ENCODE results near the gene AVL9. TPM values are rescaled to one million over a fixed set of nuclear protein-coding genes. Genes with fewer than 3 reads are reported as not detected.
"Not testable (repeated sequence)": the region's sequence is repeated elsewhere in the genome, so short reads cannot be mapped to it uniquely, and the experiment has no call there.

The AVL9 gene
- total RNA-seq, 3 donors from 2014 or later: 27.7 to 54.4 (median 42.3) TPM

- intact Hi-C loops (cut with DNase I; ENCODE audit: low total_unique reads): no loop called here
- no peak overlapping the region for H3K27ac ChIP-seq
- TF ChIP-seq POLR2AphosphoS5 (IDR thresholded peaks at IDR 0.05) (no peak), POLR2A (IDR thresholded peaks at IDR 0.05) (no peak)
- TF ChIP-seq, protein P1, sequence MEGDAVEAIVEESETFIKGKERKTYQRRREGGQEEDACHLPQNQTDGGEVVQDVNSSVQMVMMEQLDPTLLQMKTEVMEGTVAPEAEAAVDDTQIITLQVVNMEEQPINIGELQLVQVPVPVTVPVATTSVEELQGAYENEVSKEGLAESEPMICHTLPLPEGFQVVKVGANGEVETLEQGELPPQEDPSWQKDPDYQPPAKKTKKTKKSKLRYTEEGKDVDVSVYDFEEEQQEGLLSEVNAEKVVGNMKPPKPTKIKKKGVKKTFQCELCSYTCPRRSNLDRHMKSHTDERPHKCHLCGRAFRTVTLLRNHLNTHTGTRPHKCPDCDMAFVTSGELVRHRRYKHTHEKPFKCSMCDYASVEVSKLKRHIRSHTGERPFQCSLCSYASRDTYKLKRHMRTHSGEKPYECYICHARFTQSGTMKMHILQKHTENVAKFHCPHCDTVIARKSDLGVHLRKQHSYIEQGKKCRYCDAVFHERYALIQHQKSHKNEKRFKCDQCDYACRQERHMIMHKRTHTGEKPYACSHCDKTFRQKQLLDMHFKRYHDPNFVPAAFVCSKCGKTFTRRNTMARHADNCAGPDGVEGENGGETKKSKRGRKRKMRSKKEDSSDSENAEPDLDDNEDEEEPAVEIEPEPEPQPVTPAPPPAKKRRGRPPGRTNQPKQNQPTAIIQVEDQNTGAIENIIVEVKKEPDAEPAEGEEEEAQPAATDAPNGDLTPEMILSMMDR (IDR thresholded peaks at IDR 0.05): no peak
- H3K4me1 ChIP-seq: no peaks in the 10 kb centered on the region
- H3K27me3 ChIP-seq: no peaks in the 10 kb centered on the region
- H3K36me3 ChIP-seq: no peaks in the 10 kb centered on the region
- no peak for DNase-seq (ENCODE audit: low spot score in 2 of 2)
- no peak overlapping the region for H3K4me3 ChIP-seq
- peaks cover 0 to 5% of the 10 kb centered on the region in 2 donors for H3K9me3 ChIP-seq
These were observed 107.2 kb downstream of the AVL9 start for GRCh38 chr7:32602470-32602869.

DNA sequence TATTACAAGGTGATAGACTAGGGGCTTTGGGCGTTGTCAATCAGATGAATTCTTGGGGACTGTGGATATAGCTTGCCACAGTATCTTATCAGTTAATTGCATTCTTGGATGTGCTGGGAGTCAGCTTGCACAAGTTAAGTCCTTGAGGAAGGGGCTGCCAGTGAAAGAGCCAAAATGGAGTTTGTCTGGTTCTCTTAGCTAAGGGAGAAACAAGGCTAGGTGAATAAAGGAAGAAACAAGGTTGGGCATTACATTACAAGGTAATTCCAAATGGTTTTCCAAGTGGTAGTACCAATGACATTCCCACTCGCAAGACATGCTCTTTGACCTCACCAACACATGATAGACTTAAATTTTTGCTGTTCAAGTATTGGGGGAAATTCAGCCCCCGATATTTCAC is 108.2 kb downstream of the AVL9 start:
- H3K36me3 ChIP-seq; intact Hi-C loops (cut with DNase I; ENCODE audit: low total_unique reads); H3K27me3 ChIP-seq; H3K4me3 ChIP-seq; H3K9me3 ChIP-seq; DNase-seq (ENCODE audit: low spot score in 2 of 2); H3K27ac ChIP-seq; H3K4me1 ChIP-seq: not testable (repeated sequence)

- DNase-seq (ENCODE audit: low spot score in 2 of 2); H3K4me3 ChIP-seq; H3K9me3 ChIP-seq; H3K27me3 ChIP-seq; intact Hi-C loops (cut with DNase I; ENCODE audit: low total_unique reads); H3K36me3 ChIP-seq; H3K4me1 ChIP-seq; H3K27ac ChIP-seq: not testable (repeated sequence)
These were observed 108.8 kb downstream of the AVL9 start for GRCh38 chr7:32604047-32604446.

DNA sequence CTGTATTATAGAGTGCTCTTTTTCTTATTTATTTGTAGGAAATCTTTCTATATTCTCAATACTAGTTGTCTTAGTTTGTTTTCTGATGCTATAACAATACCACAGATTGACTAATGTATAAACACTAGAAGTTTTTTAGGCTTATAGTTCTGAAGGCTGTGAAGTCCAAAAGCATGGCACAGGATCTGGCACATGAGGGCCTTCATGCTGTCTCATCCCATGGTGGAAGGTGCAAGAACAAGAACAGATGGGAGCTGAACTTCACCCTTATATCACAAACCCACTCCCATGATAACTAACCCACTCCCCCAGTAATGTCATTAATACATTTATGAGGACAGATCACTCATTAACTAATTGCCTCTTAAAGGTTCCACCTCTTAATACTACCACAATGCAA is 109.7 kb downstream of the AVL9 start:
- H3K9me3 ChIP-seq: peaks cover 0 to 5% of the 10 kb centered on the region in 2 donors
- H3K36me3 ChIP-seq: no peaks in the 10 kb centered on the region
- TF ChIP-seq POLR2A (IDR thresholded peaks at IDR 0.05) (no peak), POLR2AphosphoS5 (IDR thresholded peaks at IDR 0.05) (no peak)
- TF ChIP-seq, protein P1 (IDR thresholded peaks at IDR 0.05): no peak
- no peak overlapping the region for H3K4me3 ChIP-seq
- no peak for DNase-seq (ENCODE audit: low spot score in 2 of 2)
- H3K27ac ChIP-seq: no peak overlapping the region
- no peaks in the 10 kb centered on the region for H3K27me3 ChIP-seq
- no peaks in the 10 kb centered on the region for H3K4me1 ChIP-seq
- intact Hi-C loops (cut with DNase I; ENCODE audit: low total_unique reads): no loop called here

- no peaks in the 10 kb centered on the region for H3K4me1 ChIP-seq
These were observed 114.2 kb downstream of the AVL9 start for GRCh38 chr7:32609463-32609862.

DNA sequence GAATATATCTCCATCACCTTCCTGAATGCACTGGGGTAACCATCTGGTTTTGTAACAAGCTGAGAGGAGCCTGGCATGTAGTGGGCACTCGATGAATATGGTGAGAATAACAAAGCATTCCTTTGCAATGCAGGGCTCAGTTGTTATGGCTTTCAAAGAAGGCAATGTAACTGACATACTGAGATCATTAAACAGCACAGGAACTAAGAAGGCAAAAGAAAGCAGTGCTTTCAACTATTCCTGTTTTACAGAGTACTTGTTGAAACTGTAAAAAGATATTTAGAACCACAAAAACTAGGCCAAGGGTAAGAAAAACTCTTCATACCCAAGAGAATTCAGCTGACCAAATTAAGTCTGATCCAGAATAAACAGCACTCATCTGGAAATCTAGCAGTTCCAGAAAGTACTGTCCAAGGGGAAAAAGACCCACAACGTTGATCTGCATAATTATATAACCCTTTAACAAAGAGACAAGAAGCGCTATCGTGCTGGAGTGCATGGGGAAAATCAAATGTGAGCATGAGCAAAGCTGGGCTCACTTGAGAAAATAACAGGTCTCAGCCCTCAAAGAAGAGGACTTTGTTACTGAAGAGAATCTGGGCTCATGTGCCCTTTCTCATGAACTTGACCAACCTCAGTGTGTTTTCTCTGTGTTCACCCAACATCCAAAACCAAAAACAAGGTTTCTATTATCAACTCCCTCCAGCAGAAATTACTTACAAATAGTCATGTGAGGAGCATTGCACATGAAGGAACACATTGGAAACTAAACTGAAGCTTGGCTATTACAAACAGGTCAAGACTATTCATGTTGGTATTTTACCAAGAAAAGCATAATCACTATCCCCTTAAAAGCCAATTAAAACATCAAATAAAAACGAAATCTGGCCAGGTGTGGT is 116.2 kb downstream of the AVL9 start:
- H3K27ac ChIP-seq: peak overlapping the region; percentile 64 to 73
- TF ChIP-seq POLR2A (IDR thresholded peaks at IDR 0.05): no peak
- TF ChIP-seq, protein P1 (IDR thresholded peaks at IDR 0.05): no peak
- no peak for TF ChIP-seq POLR2AphosphoS5 (IDR thresholded peaks at IDR 0.05)
- H3K36me3 ChIP-seq: no peaks in the 10 kb centered on the region
- DNase-seq (ENCODE audit: low spot score in 2 of 2): no peak
- H3K4me3 ChIP-seq: no peak overlapping the region
- no peaks in the 10 kb centered on the region for H3K27me3 ChIP-seq
- H3K4me1 ChIP-seq: no peaks in the 10 kb centered on the region
- no peaks in the 10 kb centered on the region for H3K9me3 ChIP-seq
- intact Hi-C loops (cut with DNase I; ENCODE audit: low total_unique reads): no loop called here

More at GRCh38 chr7:32609463-32609862, 114.2 kb downstream of the AVL9 start:
- no peak for DNase-seq (ENCODE audit: low spot score in 2 of 2)
- Histone ChIP-seq H3K4me3 (no peak overlapping the region), H3K36me3 (no peaks in the 10 kb centered on the region), H3K27me3 (no peaks in the 10 kb centered on the region), H3K27ac (no peak overlapping the region), H3K9me3 (peaks cover 0 to 5% of the 10 kb centered on the region in 2 donors)
- TF ChIP-seq, protein P1 (IDR thresholded peaks at IDR 0.05): no peak
- TF ChIP-seq POLR2AphosphoS5 (IDR thresholded peaks at IDR 0.05) (no peak), POLR2A (IDR thresholded peaks at IDR 0.05) (no peak)
- intact Hi-C loops (cut with DNase I; ENCODE audit: low total_unique reads): no loop called here

Measured in breast epithelium (tissue), 4 donors.